ELR (cell line): ENCODE measurements around the gene MBOAT1.
"Not testable (repeated sequence)": the region's sequence is repeated elsewhere in the genome, so short reads cannot be mapped to it uniquely, and the experiment has no call there.

Experiments used
- DNase-seq: peaks from one replicate; pipeline ENCODE4 v3.0.0-alpha.2; 2015; ENCODE audit warnings: low read depth

Gene MBOAT1

DNA sequence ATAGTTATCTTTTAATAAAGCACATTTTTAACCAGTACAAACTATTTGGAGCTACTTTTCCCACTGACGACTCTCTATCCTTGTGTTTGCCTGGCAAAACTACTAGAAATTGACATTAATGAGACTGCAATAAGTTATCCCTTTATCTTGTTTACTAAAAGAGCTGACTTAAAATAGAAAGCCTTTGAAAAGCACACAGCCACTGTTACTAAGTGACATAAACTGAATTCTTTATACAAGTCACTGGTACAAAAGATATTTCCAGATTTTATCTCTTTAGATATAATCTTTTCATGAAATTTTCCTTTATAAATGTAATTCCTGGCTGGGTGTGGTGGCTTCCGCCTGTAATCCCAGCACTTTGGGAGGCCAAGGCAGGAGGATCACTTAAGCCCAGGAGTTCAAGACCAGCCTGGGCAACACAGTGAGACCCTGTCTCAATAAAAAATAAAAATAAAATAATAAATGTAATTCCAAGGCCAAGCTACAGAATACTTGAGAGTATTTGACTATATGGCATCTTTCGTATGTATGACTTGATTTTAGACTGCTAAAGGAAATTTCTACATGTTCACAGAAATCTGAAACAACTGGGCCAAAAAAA, 9.5 kb downstream of the MBOAT1 start:
- DNase-seq, result no peak

DNA sequence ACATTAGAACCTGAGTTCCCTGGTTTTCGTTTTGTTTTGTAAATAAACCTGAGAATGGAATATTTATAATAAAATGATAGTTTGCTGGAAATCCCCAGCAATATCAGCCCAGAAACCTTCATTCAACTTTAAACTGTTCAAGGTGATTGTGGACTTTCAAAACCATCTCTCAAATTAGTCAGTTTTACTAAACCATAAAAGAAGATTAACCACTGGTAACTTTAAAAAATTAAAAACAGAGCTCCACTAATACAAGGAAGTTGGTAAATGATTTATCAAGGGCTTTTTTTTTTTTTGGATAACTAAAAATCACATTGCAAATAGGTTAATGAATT, 10.0 kb downstream of the MBOAT1 start:
- DNase-seq, result no peak

DNA sequence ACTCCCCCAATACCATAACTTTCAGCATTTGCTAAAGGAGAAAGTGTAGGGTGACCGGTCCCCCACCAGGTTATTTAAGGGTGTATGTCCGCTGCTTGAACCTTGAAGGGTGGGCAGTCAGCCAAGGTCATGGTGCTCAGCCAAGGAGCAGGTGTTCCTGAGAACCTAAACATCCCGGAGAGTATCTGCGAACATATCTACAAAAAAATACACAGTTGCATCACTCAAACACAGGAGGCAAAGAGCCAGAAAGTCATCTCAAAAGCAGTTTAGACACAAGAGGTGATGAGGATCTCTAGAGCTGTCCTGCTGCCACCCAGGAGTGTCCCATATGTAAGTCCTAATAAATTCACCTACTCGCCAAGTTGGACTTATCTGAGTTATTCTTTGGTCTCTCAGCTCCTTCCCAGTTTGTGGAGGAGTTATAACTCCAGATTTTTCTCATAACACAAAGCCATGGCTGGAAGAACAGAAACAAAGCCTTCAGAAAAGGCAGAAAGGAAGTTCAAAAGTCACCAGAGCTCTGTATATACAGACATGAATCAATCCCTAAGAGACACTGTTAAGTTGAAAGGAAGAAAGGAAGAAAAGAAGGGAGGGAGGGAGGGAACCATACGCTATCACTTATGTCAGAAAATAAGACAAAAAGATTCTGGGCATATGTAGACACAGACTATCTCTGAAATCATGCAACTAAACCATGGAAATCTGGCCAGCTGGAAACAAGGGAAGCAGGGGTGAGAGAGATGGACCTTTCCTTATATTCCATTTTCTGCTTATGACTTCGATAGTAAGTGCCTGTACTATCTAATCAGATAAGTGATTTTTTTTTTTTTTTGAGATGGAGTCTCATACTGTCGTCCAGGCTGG, 11.3 kb downstream of the MBOAT1 start:
- DNase-seq, result no peak

DNA sequence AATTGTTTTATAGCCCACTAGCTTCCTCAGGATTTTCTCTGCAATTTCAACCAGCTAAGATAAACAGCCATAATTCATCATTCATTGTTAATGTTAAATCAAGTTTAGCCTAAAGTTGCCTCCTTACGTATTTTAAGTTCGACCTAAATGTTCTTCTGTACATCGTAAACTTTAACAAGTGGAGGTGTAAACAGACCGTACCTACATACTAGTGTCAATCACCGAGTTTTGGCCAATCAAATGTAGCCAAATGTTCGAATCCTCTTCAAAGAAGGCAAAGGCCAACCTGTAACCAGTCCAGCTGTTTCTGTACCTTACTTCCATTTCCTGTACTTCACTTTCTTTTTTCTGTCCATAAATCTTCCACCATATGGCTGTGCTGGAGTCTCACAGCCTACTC, 13.5 kb downstream of the MBOAT1 start:
- DNase-seq, result no peak

DNA sequence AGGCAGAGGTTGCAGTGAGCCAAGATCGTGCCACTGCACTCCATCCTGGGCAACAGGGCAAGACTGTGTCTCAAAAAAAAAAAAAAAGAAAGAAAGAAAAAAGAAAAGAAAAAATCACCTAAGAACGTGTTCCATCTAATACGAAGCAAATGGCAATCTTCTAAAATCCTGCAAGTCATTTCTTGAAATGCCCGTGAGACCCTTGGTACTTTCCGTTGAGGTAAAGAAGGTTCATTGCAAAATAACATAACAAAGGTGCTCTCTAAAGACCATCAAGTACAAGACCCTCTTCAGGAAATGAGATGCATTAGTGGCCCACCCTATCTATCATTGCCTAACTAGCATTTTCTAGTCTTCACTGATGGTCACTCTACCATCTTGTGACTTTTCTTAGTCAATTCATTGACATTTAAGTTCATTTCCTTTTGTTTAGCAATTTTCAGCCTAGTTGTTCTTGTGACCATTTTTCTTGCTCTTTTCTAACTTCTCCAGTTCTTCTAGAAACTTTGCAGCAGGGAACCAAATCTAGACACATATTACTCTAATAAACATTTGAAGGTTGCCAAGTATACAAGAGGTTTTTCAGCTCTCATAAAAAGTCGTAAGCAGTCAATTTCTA, 14.0 kb downstream of the MBOAT1 start:
- DNase-seq, result no peak

DNA sequence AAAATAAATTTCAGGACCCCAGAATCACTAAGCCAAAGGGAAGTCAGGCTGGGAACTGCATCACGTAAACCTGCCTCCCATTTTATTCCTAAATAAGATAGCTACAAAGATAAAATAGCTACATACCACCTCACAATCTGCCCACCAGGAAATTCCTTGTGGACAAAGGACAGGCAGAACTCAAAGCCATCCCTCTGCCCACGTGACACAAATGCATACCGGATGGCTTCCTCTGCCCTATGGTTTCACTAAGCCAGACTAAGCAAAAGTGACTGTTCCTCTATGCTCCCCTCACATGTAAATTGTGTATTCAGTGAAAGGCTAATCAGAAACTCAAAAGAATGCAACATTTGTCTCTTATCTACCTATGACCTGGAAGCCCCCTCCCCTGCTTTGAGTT, 15.0 kb downstream of the MBOAT1 start:
- DNase-seq, result no peak

DNA sequence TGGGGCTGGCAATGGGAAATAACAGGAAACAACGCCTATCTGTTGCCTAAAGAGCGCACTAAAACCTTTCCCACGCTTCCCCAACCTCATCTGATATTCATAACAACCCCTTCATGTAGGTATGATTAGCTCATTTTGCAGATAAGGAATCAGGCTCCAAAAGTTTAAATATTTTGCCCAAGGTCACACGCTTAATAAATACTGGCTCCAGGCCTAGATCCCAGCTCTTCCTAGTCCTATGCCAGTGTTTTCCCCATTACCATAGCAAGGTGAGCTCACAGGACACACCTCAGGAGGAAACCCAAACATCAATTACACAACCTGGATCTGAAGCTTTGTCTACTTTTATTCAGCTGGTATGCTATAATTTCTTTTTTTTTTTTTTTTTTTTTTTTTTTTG, 19.6 kb downstream of the MBOAT1 start:
- DNase-seq, result no peak

DNA sequence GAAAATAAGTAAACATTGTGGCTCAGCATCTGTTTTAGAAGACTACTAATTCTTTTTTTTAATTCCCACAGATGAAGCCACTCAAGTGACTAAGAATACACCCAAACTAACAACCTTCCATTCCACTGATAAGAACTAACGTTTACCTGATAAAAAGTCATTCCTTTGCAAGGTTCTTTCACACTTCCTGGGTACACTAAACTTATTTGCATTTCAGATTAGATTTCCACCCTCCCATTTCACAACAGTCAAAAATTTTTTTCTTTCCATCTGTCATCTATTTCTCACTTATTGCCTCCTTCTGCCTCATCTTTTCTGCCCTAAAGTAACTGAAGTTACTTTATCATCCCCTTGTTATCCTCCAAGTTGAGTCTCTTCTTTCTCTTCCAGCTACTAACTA, 20.3 kb downstream of the MBOAT1 start:
- DNase-seq, result no peak

DNA sequence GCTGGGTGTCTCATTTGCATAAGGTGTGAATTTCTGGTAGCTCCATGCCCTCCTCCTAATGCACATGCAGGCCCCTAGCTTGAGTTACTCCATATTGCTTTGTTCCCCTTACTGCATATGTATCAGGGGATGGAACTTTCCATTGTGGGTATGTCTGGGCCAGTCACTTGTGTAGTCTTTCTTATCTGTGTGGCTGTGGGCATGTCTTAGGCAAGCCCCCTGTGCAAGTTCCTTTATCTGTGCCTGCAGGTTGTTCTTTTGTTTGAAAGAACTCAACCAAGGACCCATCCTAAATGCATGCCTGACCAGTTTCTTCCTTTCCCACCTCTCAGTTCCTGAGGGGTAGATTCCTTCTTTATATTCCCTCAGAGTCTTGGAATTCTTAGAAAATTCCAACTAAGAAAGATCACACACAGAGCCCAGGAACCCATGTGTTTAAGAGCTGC, 23.6 kb downstream of the MBOAT1 start:
- DNase-seq, result no peak

DNA sequence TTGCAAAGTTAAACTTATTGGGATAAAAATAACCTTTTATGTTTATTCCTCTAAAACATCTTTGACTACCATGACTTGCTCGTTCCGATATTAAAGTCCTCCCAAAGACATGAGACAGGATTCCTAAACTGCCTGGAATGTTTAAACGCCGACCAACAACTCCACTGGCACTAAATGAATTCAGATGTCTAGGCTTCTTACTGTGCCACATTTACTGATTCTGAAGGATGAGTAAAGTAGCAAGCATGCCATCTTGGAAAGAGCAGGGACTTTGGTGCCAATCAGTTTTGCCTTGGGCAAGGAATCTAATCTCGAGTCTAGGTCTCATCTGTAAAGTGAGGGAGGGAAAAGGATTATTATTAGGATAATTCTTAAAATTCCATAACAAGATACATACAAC, 25.3 kb downstream of the MBOAT1 start:
- DNase-seq, result no peak

DNA sequence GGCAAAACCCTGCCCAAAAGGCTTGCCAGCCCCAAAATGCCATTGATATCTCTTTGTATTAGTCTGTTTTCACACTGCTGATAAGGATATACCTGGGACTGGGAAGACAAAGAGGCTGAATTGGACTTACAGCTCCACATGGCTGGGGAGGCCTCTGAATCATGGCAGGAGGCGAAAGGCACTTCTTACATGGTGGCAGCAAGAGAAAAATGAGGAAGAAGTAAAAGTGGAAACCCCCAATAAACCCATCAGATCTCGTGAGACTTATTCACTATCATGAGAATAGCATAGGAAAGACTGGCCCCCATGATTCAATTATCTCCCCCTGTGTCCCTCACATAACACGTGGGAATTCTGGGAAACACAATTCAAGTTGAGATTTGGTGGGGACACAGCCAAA, 28.6 kb downstream of the MBOAT1 start:
- no peak for DNase-seq

DNA sequence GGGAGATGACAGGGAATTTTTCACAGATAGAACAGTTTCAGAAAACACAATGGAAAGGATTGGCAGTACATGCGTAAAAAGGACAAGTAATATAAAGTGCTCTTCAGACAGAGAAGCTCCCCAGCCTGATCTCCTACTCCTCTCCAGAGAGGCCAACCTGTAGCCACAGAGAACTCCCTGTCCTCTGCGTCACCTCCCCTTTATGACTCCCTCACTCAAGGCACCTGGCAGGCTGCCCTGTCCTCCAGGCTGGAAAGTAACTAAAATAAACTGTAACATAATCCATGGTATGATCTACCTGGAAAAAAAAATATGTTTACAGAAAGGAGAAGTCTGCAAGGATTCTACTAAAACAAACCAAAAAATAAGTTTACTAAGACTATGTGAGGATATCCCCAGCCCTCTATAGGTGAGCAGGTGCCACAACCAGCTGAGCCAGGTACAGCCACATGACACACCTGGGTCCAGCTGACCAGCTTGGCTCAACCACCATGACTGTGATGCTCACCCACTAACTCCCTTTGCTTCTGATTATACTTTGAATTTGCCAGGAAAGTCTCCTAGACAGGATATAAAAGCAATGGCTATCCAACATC, 29.2 kb downstream of the MBOAT1 start:
- no peak for DNase-seq

DNA sequence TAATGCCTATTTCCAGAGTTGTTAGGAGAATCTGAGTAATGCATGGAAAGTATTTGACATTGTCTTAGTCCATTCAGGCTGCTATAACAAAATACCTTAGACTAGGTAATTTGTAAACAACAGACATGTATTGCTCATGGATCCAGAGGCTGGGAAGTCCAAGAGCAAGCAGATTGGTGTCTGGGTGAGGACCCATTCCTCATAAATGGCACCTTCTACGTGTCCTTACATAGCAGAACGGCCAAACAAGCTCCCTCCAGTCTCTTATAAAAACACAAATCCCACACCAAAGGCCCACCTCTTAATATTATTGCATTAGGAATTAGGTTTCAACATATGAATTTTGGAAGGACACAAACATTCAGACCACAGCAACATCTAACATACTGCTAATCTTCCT, 30.2 kb downstream of the MBOAT1 start:
- no peak for DNase-seq

DNA sequence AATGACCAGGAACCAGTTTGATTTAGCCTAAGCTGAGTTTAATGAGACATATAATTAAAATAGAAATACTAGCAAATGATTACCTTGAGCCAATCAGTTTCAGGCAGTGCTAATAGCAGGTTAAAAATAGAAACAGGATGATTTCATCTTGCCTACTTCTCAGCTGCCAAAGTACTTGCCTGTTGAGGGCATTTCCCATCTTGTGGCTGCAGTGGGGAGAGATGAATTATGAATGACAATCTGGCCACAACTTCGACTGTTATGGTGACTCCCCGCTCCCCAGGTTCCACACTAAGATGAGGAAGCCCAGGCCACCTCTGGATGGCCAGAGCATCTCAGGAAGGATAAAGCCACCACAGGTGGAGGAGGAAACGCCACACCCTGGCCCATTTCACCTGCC, 31.3 kb downstream of the MBOAT1 start:
- no peak for DNase-seq

DNA sequence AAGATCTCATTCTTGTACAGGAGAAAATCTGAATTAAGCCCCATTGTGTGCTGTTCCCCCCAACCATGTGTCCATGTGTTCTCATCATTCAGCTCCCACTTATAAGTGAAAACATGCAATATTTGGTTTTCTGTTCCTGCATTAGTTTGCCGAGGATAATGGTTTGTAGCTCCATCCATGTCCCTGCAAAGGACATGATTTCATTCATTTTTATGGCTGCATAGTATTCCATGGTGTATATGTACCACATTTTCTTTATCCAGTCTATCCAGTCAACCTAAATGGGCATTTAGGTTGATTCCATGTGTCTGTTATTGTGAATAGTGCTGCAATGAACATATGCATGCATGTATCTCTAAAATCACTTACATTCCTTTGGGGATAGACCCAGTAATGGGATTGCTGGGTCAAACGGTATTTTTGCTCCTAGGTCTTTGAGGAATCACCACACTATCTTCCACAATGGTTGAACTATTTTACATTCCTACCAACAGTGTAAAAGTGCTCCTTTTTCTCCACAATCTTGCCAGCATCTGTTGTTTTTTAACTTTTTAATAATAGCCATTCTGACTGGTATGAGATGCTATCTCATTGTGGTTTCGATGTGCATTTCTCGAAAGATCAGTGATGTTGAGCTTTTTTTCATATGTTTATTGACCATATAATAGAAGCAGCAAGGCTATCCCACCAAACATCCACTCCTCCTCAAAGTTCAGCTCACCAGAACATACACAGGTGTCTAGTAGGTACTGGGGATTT, 32.8 kb downstream of the MBOAT1 start:
- DNase-seq, result not testable (repeated sequence)

DNA sequence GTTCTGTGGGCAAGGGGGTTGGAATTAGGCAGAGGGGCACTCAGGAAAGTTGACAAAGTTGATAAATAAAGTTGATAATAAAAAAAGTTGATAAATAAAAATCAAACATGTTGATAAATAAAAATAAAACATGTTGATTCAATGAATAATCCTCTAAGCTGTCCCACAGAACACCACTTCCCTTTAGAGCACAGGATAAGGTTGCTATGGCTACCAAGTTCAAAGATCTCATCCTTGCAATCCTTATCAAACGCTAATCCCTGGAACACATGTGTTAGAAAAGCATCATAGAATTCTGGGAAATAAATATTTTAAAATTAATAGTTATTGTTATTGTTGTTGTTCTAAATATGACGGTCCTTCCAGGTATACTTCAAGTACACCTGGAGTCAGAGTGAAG, 33.9 kb downstream of the MBOAT1 start:
- no peak for DNase-seq

DNA sequence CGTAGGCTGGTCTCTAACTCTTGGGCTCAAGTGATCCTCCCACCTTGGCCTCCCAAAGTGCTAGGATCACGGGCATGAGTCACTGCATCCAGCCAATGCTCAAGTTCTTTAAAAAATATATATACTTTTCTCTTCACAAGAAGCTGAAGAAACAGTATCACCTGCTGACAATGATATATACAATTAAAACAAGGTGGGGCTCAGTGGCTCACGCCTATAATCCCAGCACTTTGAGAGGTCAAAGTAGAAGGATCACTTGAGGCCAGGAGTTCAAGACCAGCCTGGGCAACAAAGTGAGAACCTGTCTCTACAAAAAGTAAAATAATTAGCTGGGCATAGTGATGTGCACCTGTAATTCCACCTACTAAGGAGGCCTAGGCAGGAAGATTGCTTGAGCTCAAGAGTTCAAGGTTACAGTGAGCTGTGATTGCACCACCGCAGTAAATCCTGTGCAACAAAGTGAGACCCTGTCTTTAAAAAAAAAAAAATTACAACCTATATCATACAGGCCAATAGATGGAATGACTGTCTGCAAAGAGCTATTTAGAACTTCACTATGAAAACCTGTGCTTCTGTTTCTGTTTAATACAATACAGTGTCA, 36.4 kb downstream of the MBOAT1 start:
- no peak for DNase-seq

DNA sequence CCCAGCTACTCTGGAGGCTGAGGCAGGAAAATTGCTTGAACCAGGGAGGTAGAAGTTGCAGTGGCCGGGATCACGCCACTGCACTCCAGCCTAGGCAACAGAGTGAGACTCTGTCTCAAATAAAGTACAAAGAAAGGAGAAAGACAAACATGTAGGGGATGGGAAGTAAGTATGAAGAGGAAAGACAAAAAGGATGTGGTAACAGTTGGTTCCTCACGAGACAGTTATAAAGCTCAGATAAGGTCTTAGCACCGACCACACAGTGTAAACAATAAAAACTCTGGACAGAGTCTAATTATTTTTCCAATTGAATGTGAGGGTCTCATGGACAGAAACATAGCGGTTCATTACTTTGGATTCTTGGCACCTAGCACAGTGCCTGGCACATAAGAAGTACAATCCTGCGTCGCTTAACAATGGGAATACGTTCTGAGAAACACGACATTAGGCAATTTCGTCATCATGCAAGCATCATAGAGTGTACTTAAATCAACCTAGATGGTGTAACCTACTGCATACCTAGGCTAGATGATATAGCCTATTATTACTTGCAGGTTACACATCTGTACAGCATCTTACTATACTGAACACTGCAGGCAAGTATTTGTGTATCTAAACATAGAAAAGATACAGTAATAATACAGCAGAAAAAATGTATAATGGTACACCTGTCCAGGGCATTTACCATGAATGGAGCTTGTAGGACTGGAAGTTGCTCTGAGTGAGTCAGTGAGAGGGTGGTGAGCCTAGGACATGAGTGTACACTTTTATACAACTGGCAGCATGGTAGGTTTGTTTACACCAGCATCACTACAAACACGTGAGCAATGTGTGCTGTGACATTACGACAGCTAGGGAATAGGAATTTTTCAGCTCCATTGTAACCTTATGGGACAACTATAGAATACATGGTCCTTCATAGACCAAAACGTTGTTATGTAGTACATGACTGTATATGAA, 38.2 kb downstream of the MBOAT1 start:
- DNase-seq, result peak; percentile 12

DNA sequence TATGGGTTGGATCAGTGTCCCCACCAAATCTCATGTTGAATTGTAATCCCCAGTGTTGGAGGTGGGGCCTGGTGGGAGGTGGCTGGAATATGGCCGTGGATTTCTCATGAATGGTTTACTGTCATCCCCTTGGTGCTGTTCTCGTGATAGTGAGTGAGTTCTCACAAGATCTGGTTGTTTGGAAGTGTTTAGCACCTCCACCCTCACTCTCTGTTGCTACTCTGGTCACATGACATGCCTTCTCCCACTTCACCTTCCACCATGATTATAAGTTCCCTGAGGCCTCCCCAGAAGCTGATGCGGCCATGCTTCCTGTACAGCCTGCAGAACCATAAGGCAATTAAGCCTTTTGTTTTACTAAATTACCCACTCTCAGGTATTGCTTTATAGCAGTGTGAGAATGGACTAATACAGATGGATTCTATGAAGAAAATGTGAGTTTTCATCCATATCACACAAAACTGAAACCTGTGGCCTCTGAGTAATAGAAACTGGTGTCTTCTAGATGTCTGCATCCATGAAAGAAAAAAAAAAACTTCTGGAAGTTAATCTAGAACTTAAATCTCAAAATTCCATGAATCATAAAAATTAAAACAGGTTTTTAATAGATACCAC, 39.3 kb downstream of the MBOAT1 start:
- no peak for DNase-seq

DNA sequence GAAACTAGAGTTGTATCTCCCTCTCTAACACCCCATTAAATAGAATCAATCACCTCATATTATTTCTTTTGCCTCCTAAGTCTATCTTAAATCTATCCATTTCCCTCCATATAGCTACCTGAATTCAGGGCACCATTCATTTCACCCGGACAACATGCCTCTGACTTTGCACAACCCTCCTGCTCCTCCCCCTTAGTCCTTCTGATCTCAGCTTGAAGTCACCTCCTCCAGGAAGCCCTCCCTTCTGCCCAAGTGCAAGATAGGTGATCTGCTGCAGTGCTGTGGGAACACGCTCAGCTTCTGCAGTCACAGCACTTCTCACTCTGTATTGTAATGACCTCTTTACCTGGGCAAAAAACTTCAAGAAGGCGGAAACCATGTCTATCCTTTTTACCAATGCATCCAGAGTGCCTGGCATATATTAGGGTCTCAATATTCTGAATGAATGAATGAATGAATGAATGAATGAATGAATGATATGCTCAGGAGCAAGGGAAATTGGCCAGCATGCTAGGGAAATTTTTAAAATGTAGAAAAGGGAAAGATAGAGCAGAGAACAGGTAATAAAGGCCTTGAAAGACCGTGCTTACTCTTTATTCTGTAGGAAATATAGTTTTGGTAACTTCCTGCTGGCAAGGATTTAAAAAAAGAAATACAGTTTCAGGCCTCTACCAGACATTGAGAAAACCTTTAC, 41.7 kb downstream of the MBOAT1 start:
- no peak for DNase-seq
